ENCODE measurements around the gene SUCNR1.

GRCh38 chr3:151843275-151843674, 30.2 kb upstream of the SUCNR1 start:
- TF ChIP-seq CTCF (conservative IDR thresholded peaks at IDR 0.05; ENCODE audit: low read depth, low read length) (no peak), EZH2 (IDR thresholded peaks at IDR 0.05; ENCODE audit: borderline replicate concordance, low read depth, low read length, poor library complexity, severe bottlenecking) (no peak)
